GM19043 (cell line): ENCODE data around the gene SH3BP5.

Experiments used
- ATAC-seq: cut with Tn5 transposase; IDR thresholded peaks from one replicate; pipeline ENCODE4 v1.9.1; 2021; ENCODE audit warnings: low read depth; ENCODE audit not compliant: unreplicated experiment

Gene SH3BP5

DNA sequence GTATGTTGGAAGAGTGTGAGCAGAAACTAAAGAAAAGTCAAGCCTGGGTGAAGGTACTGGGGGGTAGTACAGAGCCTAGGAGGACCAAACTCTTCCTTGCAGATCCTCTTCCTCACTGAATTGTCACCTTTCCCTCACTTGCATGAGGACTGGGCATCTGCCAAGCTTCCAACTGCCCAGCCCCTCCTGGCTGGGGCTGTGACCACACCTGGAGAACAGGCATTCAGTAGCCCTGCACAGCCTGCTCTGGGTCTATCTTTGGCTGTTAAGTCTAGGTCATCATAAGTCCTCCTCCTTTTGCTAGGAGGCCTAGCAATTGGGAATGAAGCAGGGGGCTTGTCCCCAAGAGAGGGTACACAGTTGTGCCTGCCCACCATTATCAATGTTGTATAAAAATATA, 71.1 kb downstream of the SH3BP5 start:
- ATAC-seq, result no peak

DNA sequence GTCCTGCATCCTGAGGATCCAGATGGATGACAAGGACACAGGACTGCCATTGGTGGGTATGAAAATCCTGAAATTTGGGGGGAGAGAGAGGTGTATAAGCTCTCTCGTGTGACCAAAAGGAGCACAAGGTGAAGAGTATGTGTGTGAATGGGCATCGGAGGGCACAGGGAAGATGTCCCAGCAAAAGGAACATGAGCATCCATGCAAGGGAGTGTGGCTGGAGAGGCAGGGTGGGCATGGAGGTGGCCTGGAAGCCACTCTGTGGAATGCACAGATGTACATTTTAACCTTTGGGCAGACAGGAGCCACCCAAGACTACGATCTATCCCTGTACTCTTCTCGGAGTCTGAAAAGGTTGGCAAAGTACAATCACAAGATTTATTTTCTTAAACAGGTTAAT, 71.9 kb downstream of the SH3BP5 start:
- no peak for ATAC-seq

DNA sequence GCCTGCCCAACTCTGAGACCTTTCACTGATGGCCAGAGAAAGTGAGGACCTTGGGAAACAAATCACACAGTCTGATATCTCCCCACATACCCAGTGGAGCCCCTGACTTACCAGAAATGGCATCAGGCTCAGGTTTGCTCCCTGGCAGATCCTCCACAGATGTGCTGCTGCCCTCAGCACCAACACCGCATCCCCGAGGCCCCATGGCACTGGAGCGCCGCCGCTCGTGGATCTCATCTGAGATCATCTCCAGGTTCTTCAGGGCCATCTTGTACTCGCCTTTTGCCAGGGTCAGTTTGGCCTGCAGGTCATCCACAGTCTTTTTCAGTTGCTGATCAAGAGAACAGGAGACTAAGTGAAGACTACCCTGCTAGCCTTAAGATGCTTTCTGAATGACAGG, 73.7 kb downstream of the SH3BP5 start:
- no peak for ATAC-seq

DNA sequence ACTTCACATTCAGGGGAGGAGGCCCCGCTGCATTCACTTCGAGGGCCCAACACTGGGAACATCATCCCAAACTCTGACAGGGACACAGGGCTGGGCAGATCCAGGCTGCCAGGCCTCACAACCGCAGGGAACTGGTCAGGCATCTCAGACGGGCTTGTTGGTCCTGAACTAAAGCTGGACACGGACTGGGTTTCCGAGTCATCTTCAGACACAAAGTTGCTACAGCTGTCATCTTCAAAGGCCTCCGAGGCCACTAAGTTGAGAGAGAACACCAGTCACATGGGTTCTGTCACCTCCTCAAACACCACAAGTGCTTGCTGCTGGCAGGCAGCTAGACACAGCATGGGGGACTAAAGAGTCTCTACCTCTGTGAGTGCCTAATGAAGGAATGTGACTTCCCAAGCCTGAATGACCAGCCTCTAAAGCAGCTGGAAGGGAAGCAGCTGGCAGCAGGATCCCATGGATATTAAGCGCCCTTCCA, 75.5 kb downstream of the SH3BP5 start:
- ATAC-seq, result no peak

DNA sequence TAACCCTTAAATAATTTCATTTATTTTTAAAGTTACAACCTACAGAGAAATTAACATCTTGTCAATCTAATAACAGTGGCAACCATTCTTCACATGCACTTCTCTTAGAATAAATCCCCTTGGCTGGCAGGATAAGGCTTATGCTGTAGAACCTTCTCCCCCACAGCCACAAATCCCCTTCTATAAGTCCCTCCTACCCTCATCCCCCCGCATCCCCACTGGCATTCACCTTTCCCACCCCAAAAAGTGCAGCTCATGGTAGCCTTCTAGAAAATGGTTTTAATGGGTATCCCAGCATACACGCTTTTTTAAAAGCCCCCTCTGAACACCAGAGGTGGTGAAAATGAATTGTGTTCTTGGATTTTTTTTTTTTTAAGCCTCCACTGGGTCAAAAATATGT, 77.2 kb downstream of the SH3BP5 start:
- ATAC-seq, result no peak

DNA sequence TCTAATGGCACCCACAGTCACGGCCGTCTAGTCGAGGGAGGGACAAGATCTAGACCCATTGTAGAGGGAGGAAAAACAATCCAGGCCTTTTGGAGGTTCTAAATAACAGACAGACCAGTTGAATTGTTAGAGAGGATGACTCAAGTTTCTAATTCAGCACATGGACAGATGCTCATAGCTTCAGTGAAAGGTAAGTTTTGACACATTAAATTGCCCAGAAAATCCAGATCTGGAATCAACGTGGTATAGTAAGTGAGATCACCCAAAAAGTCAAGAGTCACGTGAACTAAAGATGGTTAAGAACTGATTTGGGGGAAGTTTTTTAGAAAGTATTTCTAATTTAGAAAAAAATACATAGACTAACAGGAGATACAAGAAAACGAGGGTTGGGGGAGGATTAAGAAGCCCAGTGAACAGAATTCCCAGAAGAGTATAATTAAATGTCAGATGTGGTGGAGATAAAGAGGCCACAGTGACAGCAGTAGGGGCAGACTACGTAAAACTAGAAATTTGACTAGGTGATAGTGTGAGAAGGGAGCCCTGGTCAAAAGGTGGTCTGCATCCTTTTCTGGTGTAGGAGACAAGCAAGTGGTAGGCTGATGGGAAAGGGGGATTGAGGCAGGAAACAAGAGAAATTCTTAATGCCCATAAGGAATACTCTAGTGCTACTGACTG, 79.2 kb downstream of the SH3BP5 start:
- ATAC-seq, result no peak

DNA sequence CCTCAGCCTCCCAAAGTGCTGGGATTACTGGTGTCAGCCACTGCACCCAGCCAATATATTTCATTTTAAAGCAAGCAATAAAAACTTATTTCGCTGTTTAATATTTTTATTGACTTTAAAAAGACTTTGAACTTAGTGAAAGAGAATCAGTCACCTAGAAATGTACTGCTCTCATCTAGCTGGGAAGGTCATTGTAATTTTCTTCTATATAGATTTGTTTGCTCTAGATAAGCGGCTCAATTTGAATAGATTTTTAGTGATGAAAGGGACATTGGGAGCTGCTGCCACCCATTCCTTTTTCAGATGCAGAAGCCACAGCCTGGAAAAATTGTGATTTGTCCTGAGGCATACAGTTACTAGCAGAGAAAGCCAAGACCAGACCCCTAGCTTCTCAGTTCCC, 86.2 kb downstream of the SH3BP5 start:
- no peak for ATAC-seq

DNA sequence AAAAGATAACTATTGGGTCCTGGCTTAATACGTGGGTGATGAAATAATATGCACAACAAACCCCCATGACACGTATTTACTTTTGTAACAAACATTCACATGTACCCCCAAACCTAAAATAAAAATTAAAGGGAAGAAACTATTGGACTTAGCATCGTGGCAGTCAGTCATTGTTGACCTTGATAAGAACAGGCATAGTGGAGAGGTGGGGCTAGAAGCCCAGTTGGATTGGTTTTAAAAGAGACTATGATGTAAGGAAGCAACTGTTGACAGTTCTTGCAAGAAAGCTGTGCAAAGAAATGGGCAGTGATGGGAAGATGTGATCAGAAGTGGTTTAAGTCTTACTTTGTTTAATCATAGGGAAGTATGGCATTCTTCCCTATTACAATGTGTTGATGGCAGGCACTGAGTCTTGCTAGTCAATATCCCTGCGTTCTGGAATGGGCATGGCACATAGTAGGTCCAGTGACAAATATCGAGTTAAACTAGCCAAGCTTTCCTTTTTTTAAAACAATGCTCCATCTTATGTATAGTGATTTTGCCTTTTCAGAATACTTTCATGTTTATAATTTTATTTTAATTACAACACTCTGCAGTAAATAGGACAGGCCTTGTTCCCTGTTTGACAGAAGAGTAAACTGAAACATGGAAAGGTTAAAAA, 88.4 kb downstream of the SH3BP5 start:
- ATAC-seq, result no peak

DNA sequence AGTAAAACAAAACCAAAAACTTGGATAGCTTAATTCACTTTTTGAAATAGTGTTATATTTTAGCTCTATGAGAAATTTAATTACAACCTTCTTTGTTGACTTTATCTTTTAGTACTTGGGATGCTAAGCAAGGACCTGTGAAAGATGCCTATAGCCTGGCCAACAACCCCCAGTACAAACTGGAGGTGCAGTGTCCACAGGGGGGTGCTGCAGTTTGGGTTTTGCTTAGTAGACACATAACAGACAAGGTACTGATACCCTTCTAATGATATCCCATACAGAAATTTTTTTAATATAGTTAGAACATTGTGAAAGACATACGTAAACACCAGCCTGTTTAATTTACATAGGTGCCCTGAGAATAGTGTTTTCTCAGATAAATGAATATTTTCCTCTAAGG, 91.0 kb downstream of the SH3BP5 start:
- ATAC-seq, result no peak

DNA sequence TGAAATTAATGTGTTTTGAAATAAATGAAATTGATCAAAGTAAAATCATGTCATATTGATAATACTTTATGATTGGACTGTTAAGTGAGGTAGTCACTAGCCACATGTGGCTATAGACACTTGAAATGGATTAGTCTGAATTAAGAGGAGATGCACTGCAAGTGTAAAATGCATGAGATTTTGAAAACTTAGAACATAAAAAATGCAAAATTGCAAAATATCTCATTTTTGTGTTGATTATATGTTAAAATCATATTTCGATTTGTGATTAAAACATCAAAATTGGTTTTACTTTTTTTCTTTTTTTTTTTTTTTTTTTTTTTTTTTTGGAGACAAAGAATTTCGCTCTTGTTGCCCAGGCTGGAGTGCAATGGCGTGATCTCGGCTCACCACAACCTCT, 103.1 kb downstream of the SH3BP5 start:
- ATAC-seq, result no peak

DNA sequence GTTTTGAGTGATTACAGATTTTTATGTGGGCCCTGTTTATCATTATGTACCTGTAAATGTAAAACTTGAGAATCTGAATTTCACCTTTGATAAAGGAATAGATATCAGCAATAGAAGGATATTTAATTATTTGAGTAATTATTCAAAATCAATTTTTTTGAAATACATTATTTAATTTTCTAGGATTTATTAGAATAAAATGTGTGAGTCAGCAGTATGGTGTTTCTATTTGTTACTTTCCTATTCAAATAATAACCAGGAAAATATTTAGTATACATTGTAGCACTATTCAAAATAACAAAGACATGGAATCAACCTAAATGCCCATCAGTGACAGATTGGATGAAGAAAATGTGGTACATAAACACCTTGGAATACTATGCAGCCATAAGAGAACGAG, 104.2 kb downstream of the SH3BP5 start:
- no peak for ATAC-seq

DNA sequence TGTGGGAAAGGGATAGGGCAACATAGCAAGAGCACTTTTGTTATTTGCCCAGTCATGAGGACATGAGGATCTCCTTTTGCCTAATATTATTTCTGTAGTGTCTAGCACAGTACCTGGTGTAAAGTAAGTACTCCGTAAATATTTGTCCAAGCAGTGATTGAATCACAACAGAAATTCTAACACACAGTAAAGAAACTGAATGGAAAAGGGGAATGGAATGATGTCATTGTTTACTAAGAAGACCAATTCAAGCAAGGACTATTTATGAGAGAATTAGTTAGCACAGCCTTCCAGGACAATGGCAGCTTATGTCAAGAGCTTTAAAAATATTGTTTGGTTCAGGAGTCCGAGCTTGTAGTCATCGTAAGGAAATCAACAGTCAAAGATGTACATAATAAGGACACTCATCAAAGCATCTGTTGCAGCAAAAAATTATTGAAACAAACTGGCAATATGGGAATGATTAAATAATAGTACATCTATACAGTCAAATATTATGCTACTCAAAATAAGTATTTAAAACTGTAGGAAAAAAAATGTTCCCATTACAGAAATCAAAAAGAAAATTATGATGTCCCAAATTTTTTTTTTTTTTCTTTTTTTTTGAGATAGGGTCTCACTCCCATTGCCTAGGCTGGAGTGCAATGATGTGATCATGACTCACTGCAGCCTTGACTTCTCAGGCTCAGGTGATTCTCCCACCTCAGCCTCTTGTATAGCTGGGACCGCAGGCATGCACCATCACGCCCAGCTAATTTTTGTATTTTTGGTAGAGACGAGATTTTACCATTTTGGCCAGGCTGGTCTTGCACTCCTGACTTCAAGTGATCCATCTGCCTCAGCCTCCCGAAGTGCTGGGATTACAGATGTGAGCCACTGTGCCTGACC, 108.5 kb downstream of the SH3BP5 start:
- ATAC-seq, result no peak

DNA sequence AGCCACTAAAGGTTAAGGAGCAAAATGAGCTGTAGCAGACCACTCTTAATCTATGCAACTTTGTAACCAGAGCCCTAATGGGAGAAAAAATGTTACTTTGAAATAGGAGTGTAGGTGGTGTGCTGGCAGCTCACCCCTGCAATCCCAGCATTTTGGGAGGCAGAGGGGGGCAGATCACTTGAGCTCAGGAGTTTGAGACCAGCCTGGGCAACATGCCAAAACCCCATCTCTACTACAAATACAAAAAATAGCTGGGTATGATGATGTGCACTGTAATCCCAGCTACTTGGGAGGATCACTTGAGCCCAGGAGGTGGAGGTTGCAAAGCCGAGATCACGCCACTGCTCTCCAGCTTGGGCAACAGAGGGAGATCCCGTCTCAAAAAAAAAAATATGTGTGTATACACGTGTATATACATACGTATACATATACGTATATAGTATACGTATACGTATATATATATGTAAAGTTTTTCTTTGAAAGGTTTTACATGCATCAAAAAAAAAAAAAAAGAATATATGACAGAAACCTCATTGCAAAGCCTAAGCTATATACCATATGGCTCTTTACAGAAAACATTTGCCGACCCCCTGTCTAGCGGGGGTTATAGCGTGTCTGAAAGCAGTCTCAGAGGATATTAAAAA, 110.7 kb downstream of the SH3BP5 start:
- ATAC-seq, result no peak

DNA sequence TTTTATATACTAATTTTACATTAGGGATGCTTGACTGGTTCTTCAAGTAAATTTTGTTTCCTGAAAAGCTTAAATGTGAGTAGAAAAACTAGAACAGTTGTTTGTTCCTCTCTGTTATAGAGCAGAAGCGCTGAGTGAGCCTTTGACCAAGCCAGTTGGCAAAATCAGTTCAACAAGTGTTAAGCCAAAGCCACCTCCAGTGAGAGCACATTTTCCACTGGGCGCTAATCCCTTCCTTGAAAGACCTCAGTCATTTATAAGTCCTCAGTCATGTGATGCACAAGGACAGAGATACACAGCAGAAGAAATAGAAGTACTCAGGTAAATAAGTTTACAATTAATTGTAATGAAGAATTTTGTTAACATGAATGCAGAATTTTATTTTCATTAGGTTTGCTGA, 111.7 kb downstream of the SH3BP5 start:
- no peak for ATAC-seq

DNA sequence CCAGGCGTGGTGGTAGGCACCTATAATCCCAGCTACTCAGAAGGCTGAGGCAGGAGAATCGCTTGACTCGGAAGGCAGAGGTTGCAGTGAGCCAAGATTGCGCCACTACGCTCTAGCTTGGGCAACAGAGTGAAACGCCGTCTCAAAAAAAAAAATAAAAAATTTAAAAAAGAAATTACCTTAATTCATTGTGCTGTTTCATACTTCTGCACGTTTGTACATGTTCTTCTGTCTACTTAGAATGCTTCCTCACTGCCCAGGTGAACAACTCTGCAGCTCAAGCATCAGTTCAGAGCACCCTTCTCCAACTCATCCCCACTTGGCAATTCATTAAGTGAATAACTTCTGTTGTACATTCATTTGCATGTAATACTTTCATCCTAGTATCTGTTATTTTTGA, 112.3 kb downstream of the SH3BP5 start:
- ATAC-seq, result no peak

DNA sequence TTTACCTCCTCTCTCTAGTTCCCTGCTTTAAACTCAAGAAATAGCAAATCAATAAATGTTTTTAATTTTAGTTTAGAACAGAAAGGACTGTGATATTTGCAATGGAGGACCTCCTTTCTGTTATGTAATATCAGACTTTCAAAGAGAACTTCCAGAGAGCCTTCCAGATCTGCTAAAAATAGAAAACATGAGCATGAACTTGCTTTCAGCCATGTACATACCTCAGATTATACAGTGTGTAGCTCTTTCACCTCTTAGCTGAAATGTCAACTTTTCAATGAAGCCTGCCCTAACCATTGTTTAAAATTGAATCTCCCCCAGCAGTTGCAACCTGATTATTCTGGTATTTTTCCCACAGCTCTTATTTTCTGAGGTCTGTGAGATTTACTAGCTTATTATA, 113.7 kb downstream of the SH3BP5 start:
- no peak for ATAC-seq

DNA sequence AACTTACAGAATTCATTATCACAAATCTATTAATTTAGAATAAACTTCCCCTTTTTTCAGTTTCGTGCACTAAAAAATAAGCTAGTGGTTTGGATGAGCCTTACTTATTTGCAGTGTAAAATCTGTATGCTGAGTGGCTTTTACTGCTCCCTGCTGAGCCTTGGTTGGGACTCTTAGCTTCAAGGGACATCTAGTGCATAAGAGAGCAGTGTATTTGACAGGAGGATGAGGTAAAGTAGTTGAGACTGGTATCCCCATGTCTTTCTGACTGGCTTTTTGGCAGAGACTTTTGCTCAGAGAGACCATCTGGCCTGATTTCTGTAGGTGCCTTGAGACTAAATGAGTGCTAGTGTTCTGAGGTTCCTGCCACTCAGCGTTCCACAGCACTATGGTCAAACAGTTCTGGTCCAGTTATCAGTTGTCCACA, 114.5 kb downstream of the SH3BP5 start:
- no peak for ATAC-seq

DNA sequence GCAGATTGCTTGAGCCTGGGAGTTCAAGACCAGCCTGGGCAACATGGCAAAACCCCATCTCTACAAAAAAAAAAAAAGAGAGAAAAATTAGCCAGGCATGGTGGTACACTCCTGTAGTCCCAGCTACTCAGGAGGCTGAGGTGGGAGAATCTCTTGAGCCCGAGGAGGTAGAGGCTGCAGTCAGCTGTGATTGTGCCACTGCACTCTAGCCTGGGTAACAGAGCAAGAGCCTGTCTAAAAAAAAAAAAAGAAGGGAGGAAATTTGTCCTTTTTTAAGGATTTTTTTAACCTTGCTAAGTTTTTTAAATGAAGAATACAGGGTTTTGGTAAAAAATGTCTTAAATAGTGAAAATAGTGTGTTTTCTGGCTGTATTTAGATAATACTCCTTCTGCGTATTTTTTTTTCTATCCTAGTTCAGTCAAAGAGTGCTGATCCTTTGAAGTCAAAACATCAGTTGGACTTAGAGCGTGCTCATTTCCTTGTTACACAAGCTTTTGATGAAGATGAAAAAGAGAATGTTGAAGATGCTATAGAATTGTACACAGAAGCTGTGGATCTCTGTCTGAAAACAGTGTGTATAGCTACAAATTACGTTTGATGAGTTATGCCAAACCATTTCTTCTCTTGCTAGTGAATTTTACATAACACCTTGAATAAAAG, 115.2 kb downstream of the SH3BP5 start:
- no peak for ATAC-seq

DNA sequence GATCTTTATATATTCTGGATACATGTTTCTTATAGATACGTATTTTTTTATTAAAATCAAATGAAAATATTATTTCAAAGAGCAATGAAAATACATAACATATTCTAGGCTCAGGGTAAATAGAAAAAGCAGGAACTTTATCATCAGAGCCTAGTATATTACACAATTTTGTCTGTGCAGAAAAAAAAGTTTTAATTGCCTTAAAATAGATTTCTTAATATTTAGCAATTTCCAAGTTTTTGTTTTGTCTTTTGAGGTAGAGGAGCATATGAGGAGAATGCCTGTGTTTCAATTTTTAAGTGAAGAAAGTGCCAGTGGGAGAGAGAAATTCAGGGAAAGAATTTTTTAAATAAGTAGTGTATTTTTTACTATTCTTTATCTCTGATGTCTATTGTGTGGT, 115.9 kb downstream of the SH3BP5 start:
- ATAC-seq, result no peak

DNA sequence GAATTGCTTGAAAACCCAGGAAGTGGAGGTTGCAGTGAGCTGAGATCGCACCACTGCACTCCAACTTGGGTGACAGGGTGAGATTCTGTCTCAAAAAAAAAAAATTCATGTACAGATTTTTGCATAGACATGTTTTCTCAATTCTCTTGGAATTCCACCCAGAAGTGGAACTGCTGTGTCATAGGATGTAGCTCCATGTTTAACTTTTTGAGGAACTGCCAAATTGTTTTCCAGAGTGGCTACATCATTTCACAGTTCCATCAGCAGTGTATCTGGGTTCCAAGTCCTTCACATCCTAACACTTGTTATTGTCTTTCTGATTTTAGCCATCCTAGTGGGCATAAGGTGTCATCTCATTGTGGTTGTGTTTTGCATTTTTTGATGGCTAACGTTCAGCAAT, 116.4 kb downstream of the SH3BP5 start:
- ATAC-seq, result no peak
